AG09309 (cell line): ENCODE data around the gene COMT.

Source experiments
- DNase-seq: peaks from one replicate; pipeline ENCODE4 v3.0.0-alpha.2; 2010; ENCODE audit warnings: low read depth
- H3K4me3 ChIP-seq: 2 replicates; pipeline ENCODE4 v1.5.1; 2011; ENCODE audit warnings: mild to moderate bottlenecking, low read depth, low read length, moderate library complexity; ENCODE audit not compliant: control insufficient read depth
- CTCF ChIP-seq: IDR thresholded peaks from 2 replicates; pipeline ENCODE4 v1.5.1; 2011; ENCODE audit warnings: mild to moderate bottlenecking, low read depth, low read length, inconsistent platforms; ENCODE audit not compliant: insufficient read depth, control insufficient read depth; ENCODE audit errors: missing control alignments

COMT gene

DNA sequence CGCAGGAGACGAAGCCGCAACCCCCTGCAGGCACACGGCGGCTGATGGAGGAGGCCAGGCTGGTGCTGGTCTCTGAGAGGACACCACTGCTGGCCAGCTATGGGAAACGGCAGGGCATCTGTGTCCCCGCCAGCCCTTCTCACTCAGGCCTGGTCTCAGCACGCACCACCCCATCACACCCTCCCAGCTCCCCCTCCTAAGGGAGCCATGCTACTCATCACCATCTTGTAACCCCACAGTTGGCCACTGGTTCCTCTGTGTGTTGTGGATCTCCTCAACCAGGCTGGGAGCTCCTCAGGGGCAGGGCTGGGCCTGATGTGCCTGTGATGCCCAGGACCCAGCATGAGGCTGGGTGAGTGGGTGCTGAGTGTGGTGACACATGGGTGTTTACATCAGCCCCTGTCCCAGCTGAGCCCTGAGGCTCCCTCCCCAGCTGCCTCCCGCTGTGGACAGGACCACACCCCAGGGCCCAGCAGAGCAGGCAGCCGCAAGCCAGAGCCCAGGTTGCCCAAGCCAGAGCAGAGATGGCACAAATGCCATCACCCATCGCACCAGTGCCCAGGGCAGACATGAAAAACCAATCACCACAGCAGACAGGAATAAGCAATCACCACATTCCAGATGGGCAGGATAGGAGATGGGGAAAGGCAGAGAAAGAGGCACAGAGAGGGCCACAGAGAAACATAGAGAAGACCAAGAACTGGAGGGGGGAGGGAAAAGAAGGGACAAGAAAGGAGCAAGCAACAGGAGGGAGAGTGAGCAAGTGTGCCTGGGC, 66.8 kb downstream of the COMT start:
- no peak for TF ChIP-seq CTCF
- no peak overlapping the region for H3K4me3 ChIP-seq
- no peak for DNase-seq

- TF ChIP-seq CTCF: no peak
- DNase-seq: no peak
Observed at GRCh38 chr22:20009018-20009491, 67.5 kb downstream of the COMT start.

GRCh38 chr22:20009582-20010306, 68.2 kb downstream of the COMT start:
- TF ChIP-seq CTCF: no peak
- no peak overlapping the region for H3K4me3 ChIP-seq

More at GRCh38 chr22:20009018-20009491, 67.5 kb downstream of the COMT start:
- no peak overlapping the region for H3K4me3 ChIP-seq

DNA sequence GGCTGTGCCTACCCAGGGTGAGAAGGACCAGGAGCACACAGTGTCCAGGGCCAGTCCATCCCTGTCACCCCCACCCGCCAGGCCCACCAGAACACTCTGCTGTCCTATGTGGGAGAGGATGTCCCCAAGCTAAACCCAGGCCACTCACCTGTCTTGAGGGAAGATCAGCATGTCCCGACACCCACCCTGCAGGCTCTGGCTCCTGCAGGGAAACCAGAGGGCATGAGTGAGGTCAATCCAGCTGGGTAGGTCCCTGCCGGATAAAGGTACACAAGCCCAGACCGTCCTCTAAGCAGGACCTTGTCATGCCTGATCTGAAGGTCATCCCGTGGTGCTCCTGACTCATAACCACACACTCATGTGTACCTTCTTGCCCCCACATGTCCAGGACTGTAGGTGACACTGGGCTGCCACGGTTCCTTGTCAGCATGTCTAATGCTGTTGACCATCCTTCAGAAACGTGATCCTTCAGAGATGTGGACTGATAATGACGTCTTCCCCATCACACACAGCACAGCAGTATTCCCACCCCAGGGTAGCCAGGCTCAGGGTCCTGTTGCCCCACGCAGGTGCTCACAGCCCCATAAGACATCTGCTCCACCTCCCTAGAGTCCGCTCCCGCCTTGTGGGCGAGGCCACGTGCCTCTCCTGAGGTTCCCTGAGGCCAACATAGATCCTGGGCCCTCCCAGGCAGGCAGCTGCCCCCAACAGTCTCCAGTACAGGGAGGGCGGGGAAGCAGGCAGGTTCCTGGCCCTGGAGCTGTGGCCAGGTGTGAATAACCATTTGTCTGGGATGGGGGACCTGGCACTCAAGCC, 68.9 kb downstream of the COMT start:
- DNase-seq: no peak
- no peak overlapping the region for H3K4me3 ChIP-seq
- TF ChIP-seq CTCF: no peak

More at GRCh38 chr22:20009582-20010306, 68.2 kb downstream of the COMT start:
- no peak for DNase-seq

GRCh38 chr22:20011123-20011992, 69.8 kb downstream of the COMT start:
- no peak for TF ChIP-seq CTCF
- DNase-seq: no peak
- no peak overlapping the region for H3K4me3 ChIP-seq
